HG03196 (cell line): ENCODE measurements around the gene KDM7A.

ENCODE experiments used
- ATAC-seq: cut with Tn5 transposase; IDR thresholded peaks from one replicate; pipeline ENCODE4 v1.9.1; 2021; ENCODE audit not compliant: unreplicated experiment

The KDM7A gene, protein sequence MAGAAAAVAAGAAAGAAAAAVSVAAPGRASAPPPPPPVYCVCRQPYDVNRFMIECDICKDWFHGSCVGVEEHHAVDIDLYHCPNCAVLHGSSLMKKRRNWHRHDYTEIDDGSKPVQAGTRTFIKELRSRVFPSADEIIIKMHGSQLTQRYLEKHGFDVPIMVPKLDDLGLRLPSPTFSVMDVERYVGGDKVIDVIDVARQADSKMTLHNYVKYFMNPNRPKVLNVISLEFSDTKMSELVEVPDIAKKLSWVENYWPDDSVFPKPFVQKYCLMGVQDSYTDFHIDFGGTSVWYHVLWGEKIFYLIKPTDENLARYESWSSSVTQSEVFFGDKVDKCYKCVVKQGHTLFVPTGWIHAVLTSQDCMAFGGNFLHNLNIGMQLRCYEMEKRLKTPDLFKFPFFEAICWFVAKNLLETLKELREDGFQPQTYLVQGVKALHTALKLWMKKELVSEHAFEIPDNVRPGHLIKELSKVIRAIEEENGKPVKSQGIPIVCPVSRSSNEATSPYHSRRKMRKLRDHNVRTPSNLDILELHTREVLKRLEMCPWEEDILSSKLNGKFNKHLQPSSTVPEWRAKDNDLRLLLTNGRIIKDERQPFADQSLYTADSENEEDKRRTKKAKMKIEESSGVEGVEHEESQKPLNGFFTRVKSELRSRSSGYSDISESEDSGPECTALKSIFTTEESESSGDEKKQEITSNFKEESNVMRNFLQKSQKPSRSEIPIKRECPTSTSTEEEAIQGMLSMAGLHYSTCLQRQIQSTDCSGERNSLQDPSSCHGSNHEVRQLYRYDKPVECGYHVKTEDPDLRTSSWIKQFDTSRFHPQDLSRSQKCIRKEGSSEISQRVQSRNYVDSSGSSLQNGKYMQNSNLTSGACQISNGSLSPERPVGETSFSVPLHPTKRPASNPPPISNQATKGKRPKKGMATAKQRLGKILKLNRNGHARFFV

DNA sequence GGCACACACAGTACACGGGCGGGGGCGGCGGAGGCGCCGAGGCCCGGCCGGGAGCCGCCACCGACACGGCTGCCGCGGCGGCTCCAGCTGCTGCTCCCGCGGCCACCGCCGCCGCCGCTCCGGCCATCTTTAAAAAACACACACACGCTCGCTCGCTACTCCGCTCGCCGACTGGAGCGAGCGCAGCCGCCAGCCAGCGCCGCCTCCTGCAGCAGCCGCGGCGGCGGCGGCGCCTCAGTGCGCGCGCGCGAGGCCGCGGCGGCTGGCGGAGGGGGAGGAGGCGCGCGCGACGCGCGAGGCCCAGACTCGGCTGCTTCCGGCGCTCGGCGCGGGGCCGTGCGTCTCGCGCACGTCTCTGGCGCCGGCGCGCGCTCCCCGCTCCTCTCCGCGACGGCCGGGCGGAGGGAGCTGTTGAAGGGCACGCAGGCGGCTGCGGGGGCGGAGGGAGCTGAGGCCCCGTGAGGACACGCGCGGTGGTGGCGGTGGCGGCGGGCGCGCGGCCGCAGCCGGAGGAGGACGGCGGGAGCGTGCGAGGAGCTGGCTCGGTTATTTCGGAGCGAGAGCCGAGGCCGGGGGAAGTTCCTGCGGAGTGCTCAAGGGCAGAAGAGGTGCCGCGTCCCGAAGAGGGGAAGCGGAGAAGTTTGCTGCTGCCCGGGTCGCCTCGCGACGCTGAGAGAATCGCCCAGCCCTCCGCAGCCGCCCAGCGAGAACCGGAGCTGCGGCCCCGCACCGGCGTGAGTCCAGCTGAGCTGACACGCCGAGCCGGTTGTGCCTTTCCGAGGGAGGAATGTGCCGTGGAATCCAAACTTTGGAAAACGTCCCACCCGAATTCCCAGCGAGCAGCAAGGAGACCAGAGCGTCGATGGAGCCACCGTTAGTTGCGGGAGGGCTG is at the start of gene KDM7A:
KDM7A (minus strand) TSS at position 173 of the 892 bp plus-strand sequence; CDS start at position 127, 46 bp downstream.
- ATAC-seq = peak; percentile 77

DNA sequence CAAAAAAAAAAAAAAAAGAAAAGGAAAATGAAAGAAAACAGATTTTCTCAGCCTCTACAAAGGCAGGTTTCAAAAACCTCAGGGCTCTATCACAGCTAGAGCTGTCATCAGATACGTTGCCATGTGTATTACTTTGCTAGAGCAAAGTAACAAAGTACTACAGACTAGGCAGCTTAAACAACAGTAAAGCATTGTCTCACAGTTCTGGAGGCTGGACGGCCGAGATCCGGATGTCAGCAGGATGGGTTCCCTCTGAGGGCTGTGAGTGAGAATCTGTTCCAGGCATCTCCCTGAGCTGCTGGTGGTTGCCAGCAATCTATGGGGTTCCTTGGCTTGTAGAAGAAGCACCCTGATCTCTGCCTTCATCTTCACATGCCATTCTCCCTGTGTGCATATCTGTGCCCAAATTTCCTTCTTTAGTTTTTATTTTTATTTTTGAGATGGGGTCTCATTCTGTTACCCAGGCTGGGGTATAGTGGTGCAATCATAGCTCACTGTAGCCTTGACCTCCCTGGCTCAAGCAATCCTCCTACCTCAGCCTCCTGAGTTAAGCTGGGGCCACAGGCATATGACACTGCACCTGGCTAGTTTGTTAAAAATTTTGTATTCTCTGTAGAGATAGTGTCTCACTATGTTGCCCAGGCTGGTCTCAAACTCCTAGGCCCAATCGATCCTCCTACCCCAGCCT is 48.9 kb upstream of the KDM7A start:
- no peak for ATAC-seq

DNA sequence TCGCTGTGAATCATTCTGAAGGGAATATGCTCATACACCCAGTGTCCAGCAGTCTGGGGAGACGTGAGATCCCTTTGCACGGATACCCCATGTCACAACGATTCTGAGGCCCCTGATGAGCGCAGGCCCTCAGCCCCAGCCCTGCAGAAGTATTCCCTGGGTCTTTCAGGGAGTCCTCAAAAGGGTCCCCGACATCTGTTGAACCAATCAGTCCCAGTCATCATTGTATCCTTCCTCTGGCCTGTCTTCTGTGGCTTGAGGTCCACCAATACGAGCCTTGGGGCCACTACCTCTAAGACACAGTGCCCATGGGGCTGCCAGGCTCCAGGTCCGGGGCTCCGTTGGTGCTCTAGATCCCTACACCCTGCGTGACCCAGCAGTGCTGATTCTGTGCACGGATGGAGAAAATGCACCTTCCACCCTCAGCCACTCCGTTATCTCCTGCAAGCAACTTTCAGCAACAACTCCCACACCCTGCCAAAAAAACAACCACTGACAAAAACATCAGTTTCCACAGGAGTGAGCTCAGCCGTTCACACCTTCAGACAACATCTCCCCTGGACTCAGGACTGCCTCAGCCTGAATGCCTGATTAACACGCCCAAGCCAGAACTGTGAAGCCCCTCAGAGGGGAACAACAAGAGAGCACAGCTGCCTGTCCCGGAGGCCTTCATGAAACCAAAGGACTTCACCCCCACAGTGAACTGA is 46.9 kb upstream of the KDM7A start:
- no peak for ATAC-seq

DNA sequence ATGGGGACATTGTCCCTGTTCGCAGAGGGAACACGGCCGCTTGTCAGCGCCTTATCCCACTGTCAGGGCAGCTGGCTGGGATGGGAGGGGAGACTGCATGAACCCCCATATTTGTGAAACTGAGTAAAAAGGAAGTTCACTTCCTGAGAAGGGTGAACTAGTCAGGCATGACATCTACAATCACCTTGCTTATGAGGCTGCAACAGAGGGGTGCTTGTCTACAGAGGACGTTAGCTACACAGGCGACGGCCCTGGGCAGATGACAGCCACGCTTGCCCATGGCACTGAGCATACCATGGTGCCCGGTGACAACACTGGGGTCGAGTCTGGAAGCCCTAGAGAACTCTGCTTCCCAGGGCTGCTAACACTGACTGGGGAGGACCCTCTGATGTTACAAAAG is 46.0 kb upstream of the KDM7A start:
- ATAC-seq = no peak

DNA sequence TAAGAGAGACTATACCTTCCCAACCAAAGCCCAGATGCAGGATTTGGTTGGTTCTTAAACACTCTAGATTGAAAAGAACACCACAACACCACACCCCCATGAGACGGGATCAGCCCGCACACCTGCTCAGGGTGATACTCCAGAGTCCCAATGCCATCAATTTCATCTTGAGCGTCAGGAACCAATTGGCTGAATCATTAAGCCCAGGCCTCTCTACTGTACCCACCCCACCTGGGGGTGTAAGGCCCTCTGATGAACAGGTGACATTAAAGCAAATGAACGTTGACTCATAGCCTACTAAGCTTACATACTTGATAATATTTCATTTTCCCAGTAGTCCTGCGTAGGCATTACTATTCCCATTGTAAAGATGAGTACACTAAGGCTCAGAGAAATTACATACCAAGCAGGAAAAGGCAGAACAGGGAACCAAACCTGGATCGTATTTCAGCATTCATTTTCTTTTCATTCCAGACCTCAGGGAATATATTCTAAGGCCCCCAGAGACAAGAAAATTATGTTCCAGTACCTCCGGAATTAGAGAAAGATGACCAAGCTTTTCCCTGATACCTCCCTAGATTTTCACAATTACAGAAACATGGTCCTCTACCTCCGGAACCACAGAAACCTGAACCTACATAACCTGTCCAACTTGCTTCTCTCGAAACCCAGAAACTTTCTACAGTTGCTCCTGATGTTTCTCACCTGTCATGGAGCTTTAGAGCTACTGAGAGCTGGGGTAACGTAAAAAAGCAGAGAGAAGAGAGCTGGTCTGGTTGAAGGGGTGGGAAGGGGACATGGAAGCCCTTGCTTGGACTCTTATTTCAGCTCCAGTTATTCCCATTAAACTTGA is 43.1 kb upstream of the KDM7A start:
- ATAC-seq = no peak

DNA sequence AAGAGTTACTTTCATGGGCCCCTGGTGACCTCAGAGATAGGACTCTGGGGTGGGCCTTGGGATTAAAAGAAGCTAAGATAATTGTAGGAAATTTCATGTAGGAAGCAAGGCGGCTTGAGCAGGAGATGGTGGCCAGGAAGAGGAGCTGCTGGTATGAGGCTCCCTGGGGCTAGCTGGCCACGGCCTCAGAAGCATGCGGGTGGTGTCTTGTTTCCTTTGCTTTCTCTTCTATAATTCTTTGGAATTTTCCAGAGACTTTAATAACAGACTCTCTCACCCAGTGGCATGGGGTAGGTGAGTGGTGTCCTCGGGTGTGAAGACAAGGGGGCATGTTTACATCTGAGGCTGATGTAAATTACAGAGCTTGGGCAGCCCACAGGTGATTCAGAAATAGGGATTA is 41.9 kb upstream of the KDM7A start:
- ATAC-seq = no peak

DNA sequence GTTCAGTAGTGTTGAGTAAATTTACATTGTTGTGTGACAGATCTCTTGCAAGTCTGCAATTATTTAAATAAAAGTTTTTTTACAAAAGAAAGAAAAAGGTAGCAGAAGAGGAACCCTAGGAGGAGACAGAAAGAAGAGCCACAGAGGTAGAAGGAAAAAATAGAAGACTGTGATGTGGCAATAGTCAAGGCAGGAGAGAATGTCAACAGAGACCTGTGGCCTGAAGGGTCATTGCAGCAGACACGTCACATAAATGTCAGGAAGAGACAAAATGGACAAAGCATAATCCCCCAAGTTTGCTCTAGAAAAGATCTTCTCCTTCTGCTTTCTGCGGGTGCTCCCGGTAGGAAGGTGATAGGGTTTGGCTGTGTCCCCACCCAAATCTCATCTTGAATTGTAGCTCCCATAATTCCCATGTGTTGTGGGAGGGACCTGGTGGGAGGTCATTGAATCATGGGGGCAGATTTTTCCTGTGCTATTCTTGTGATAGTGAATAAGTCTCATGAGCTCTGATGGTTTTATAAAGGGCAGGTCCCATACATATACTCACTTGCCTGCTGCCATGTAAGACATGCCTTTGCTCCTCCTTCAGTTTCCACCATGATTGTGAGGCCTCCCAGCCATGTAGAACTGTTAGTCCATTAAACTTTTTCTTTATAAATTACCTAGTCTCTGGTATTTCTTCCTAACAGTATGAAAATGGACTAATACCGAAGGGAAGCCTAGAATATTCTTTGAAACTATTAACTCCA is 41.1 kb upstream of the KDM7A start:
- no peak for ATAC-seq

DNA sequence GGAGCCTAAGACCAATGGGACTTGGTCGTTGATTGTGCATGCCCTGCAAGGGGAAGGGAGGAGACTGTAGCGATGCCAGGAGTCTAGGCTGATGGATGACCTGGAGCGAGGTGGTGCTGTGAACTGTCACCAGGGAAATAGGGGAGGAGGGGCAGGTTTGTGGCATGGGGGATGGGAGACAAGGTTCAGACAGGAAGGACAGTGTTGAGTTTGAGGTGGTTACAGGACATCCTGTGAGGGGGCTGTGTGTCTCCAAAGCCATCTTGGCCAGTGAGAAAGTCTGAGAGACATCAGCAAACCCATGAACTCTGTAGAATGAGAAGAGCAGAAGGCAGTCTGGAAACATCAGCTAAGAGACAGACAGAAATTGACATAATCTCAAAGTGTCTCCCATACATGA is 38.5 kb upstream of the KDM7A start:
- ATAC-seq = no peak

DNA sequence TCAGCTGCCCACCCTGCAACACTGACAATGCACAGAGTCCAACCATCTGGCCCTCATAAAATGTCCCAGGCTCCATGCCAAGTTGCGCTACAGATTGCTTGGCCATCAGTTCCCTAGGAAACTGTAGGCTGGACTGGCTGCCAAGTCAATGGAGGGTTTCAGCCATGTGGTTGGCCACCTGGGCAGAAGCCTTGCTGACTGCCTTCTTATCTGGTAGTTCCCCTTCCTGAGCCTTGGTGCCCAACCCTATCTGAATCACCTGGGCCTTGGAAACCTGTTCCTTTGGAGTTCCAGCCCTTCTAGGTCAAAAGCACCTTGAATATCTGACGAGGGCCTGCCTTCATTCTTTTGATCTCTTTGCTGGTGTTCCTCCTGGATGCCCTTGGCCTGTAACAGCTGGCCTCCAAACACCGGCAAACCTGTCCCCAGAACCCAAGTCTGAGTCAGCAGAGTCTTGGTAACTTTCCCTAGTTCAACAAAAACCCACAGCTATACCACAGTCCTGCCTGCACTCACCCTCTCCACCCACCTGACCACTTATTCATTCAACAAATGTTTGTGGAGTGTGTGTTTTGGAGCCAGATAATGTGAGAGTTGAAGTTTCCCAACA is 37.4 kb upstream of the KDM7A start:
- no peak for ATAC-seq

DNA sequence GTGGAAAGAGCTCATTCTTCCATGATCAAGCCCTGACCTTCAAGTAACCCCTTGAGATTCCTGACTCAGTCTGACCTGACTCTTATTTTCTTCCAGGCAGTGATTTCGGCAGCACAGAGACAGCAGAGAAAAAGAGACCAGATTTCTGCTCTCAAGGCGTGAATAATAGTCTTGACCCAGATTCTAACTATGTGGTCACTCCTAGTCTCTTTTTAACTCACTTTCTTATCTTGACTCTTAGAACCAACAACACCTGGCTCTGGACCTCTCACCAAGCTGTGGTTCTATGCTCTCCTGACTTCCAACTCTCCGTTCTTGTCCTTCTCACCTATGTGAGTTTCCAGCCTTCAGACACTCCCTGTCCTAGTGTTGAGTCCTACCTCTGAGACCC is 36.9 kb upstream of the KDM7A start:
- ATAC-seq = no peak

DNA sequence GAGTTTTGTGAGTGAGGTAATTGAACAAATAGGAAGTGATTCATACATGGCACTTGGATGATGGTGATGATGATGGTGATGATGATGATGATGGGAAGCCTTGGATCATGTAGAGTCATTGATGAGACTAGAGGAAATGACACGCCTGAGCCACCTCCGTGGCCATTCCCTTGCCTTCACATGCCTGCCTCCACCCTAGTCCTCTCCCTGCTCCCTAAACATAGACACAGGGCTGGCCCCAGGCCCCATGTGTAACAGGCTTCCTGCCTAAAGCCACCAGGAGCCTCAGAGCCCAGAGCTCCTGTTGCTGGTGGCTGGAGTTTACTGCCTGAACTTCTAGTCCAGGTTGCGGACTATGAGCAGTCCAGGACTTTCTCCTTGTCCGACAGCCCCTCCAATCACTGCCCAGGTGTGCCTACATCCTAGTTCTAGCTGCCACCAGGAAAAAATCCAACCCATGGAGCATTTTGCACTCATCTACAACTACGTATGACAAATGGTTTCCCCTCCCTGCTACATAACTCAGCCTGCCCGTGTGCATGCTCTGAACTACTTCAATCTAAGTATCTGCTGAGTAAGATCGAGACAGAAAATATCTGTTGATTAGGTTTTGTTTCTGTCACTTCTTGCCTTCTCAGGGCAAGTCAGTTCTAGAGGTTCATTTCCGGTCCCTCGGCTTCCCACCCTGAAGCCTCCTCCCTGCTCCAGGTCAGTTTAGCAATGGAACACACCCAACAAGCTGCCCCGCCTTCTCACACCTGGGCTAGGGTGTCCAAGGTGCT is 35.5 kb upstream of the KDM7A start:
- peak; percentile 71 for ATAC-seq

DNA sequence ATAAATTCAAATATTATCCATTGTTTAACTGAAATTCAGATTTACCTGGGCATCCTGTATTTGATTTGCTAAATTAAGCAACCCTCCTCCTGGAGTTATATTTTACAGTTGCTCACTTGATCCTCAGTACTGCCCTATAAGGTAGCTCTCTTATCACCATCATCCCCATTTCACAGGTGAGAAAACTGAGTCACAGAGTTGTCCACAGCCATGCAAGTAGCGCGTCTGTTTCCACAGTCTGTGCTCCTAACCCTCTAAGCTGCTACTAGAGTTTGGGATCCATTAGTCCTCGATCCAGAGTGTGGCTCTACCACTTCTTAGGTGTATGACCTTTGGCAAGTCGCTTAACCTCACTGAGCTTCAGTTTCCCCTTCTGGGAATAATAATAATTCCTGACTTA is 34.9 kb upstream of the KDM7A start:
- ATAC-seq = no peak

DNA sequence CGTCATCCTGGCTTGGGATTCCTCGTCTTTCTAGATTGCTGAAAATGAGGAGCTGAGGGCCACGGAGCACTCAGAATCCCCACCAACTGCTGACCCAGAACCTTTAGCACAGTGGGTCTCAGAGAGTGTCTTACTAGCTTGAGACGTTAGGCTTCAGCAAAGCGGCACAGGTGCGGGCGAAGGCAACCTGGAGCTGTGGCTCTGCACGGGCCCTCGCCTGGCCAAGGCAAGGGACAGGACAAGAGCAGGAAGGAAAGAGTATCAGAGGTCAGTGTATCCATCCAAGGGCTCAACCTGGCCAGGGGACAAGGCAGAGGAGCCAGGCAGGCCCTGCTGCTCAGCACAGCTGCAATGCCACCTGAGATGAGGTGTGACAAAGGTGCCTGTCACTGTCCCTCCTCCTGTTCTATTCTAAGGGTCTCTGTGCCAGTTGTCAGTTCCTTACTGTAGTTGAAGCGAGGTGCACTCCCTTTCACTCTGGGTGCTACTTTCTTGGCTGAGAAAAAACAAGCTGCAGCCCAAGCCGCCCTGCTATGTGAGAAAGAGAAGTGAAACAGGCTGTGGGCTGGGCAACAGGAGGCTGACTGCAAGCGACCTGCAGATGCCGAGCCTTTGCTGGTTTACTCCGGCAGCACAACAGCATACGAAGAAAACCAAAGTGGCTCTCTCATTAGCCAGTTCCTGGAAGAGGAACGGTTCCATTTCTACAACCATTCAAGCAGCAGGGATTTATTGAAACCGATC is 33.3 kb upstream of the KDM7A start:
- ATAC-seq = peak; percentile 84

DNA sequence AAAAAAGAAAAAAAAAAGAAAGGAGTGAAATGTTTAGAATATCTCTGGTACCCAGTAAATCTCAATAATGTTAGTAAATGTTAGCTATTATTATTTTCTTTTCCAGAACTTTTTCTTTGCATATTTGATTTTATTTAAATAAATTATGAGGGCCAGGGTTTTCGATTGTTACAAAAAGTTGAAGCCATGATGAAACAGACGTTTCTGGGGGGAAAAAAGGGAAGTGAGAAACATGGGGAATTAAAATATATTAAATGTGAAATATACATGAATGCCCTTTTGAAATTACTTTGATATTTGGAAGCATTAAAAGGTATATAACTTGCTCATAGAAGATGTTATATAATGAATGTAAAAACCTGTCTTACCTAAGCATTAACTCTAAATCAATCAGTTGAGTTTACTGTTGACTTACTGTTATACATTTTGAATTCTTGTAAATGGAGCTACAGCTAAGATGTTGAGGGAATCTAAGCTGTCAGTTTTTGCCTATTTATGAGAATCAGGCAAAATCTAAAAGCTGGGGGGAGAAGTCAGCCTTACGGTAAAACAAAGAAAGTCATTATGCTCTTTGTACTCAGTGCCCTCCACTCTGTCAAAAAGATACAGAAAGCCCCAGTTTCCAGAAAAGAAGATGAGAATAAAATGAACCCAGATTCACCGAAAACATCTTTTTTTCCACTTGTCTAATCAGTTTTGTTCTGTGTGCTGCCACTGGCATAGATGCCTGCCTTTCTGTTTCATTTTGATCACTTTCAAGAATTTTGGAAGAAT is 30.0 kb upstream of the KDM7A start:
- ATAC-seq = no peak

DNA sequence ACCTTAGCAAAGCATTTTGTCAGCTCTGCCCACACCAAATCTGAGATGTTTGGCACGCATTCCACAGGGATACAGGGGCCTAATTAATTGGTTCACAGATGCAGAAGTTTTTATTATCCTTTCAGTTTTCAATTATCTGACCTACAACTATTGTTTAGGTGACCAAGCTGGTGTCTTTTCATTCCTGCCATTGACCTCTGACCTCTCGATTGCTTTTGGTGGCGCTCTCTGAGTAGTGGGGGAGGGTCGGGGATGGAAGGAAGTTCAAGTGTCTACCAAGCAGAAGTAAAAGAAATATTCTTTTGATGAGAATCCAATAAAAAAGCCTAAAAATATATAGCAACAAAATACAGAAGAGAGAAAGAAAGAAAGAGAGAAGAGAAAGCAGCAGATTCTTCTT is 28.8 kb upstream of the KDM7A start:
- ATAC-seq = no peak

DNA sequence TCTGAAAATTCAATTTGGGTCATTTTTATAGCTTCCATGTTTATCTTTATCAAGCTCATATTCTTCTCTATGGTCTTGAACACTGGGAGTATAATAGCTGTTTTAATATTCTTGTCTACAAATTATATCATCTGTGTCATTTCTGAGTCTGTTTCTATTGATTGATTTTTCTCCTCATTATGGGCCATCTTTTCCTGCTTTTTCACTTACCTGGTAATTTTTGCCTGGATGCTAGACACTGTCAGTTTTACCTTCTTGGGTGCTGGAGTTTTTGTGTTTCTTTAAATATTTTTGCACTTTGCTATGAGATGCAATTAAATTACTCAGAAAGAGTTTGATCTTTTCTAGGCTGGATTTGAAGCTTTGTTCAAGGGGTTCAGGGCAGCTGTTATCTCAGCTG is 26.8 kb upstream of the KDM7A start:
- no peak for ATAC-seq
